Lower lobe of right lung (tissue), 2 donors: ENCODE data around the gene TBATA. TPM values are rescaled to one million over a fixed set of nuclear protein-coding genes. Genes with fewer than 3 reads are reported as not detected.

ENCODE experiments used
- ATAC-seq, 2 donors: fragments of 200-7000 bp; cut with Tn5 transposase; one replicate each; pipeline ENCODE4 v1.9.1; 2020 to 2022; ENCODE audit warnings: mild to moderate bottlenecking in 2 of 2, moderate library complexity in 2 of 2
- DNase-seq: peaks from one replicate; pipeline ENCODE4 v3.0.0-alpha.2; 2020
- H3K27ac ChIP-seq: fragments of 200-600 bp; one replicate; pipeline ENCODE4 v1.8.0; 2022
- H3K27me3 ChIP-seq: fragments of 200-600 bp; one replicate; pipeline ENCODE4 v1.8.0; 2022; ENCODE audit warnings: low read depth
- H3K36me3 ChIP-seq: fragments of 200-600 bp; one replicate; pipeline ENCODE4 v1.8.0; 2022; ENCODE audit warnings: mild to moderate bottlenecking
- H3K4me1 ChIP-seq: fragments of 200-600 bp; one replicate; pipeline ENCODE4 v1.8.0; 2022
- H3K4me3 ChIP-seq: fragments of 200-600 bp; one replicate; pipeline ENCODE4 v1.8.0; 2022; ENCODE audit warnings: mild to moderate bottlenecking
- H3K9me3 ChIP-seq: fragments of 200-600 bp; one replicate; pipeline ENCODE4 v1.8.0; 2022
- intact Hi-C: fragments of 100-400 bp; cut with DNase I; formaldehyde crosslinking; loops from one replicate; pipeline ENCODE4 v1.11.0; 2022
- total RNA-seq: library from RNA; stranded (reverse); fragmentation: NEBNext Ultra II Directional; extraction: Animal tissue kit (Norgen Biotek cat#: 25700); gene quantifications from one replicate; pipeline ENCODE4 v1.2.1, GENCODE V29; 2021
- TF ChIP-seq, protein P1 (sequence below): fragments of 200-600 bp; IDR thresholded peaks from one replicate; pipeline ENCODE4 v1.8.0; 2022; ENCODE audit warnings: antibody characterized with exemption, mild to moderate bottlenecking
- donor health status: DM: no; HTN: yes; CAD: no; lungs with severe emphysema.

TBATA gene
- total RNA-seq, 1 donor from 2014 or later: not detected

DNA sequence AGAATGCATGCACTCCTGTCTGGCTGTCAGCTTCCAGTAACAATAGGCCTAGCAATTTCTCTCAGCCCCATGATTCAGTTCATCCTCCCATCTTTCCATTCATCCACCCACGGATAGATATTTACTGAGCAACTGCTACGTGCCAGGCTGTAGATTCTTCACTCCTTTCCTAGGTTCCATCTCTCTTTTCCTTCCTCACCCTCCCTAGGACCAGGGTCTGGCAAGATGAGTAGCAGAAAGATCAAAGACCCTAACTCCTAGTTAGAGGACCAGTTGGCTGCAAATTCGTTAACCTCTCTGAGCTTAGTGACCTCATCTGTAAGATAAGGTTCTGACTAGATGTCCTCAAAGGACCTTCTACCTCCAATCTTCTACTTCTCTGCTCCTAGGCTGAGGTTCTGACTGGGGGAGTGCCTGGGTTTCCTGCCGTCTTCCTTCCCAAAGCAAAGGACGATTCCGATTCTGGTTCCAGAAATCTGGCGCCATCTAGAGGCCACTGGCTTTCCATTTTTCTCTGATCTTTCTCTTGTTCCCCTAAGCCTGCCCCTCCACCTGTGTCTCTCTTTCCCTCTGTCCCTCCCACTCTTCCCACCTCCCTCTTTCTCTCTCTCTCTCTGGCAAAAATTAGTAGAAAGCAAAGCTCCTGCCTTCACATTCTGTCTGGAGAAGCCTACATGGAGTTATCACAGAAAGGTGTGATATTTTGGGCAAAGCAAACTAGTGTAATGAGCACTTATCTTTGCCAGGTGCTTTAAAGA is 26.2 kb downstream of the TBATA start:
- intact Hi-C loops: loop anchor here (5.0 kb wide), 1 partner anchor 207 kb away; no protein-coding TSS in a partner anchor
- H3K4me3 ChIP-seq: no peak overlapping the region
- peak; percentile 45 to 76 for ATAC-seq
- TF ChIP-seq, protein P1, sequence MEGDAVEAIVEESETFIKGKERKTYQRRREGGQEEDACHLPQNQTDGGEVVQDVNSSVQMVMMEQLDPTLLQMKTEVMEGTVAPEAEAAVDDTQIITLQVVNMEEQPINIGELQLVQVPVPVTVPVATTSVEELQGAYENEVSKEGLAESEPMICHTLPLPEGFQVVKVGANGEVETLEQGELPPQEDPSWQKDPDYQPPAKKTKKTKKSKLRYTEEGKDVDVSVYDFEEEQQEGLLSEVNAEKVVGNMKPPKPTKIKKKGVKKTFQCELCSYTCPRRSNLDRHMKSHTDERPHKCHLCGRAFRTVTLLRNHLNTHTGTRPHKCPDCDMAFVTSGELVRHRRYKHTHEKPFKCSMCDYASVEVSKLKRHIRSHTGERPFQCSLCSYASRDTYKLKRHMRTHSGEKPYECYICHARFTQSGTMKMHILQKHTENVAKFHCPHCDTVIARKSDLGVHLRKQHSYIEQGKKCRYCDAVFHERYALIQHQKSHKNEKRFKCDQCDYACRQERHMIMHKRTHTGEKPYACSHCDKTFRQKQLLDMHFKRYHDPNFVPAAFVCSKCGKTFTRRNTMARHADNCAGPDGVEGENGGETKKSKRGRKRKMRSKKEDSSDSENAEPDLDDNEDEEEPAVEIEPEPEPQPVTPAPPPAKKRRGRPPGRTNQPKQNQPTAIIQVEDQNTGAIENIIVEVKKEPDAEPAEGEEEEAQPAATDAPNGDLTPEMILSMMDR: peak; percentile 77
- no peak overlapping the region for H3K27ac ChIP-seq
- DNase-seq: peak; percentile 46
- H3K27me3 ChIP-seq: no peaks in the 10 kb centered on the region
- H3K36me3 ChIP-seq: no peaks in the 10 kb centered on the region
- H3K9me3 ChIP-seq: no peaks in the 10 kb centered on the region
- peaks cover 5% of the 10 kb centered on the region for H3K4me1 ChIP-seq

DNA sequence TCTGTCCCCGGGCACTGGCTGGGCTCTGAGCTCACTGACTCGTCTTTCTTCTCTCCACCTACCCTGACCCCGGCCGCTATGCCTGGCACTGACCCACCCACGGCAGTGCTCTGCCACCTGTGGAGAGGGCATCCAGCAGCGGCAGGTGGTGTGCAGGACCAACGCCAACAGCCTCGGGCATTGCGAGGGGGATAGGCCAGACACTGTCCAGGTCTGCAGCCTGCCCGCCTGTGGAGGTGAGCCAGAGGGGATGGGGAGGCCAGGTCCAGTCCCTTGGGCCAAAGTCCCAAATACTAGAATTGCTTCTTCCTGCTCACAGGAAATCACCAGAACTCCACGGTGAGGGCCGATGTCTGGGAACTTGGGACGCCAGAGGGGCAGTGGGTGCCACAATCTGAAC is 27.3 kb downstream of the TBATA start:
- ATAC-seq (no peak), DNase-seq (peak; percentile 43)
- Histone ChIP-seq H3K4me3 (no peak overlapping the region), H3K4me1 (peaks cover 5% of the 10 kb centered on the region), H3K36me3 (no peaks in the 10 kb centered on the region), H3K9me3 (no peaks in the 10 kb centered on the region), H3K27ac (no peak overlapping the region), H3K27me3 (no peaks in the 10 kb centered on the region)
- TF ChIP-seq, protein P1: no peak
- intact Hi-C loops: loop anchor here (5.0 kb wide), 1 partner anchor 206 kb away; no protein-coding TSS in a partner anchor

DNA sequence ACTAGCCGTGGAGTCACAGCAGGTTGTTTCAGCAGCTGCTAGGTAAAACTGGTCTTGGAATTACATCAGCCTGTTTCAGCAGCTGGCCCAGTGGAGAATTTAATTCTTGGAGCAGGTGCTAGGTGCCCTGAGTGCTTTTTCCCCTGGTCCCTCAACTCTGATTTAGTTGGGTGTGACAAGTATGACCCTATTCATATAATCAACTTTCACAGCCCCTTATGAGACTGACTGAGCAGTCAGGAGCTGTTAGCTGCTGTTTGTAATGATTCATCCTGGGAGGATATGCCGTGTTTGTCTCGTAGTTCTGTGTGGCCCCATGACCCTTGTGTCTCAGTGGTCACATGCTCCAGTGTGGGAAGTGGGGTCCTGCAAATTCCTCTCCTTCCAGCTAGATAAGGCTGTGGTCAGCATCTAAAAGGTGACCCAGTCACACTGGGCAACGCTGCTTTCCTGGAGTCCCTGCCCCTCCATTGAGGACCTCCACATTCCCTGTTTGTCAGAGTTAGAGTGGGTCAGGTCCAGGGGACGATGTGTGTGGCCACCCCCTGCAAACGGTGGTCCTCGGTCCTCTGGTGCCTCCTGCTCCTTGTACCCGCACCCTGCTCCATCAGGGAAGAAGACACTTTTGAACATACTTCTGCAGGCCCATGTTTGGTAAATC is 28.3 kb downstream of the TBATA start:
- ATAC-seq (no peak), DNase-seq (no peak)
- H3K4me3 ChIP-seq: no peak overlapping the region
- H3K9me3 ChIP-seq: no peaks in the 10 kb centered on the region
- no peaks in the 10 kb centered on the region for H3K27me3 ChIP-seq
- no peaks in the 10 kb centered on the region for H3K36me3 ChIP-seq
- TF ChIP-seq, protein P1: no peak
- H3K27ac ChIP-seq: no peak overlapping the region
- intact Hi-C loops: loop anchor here (5.0 kb wide), 1 partner anchor 205 kb away; no protein-coding TSS in a partner anchor
- H3K4me1 ChIP-seq: peaks cover 5% of the 10 kb centered on the region

DNA sequence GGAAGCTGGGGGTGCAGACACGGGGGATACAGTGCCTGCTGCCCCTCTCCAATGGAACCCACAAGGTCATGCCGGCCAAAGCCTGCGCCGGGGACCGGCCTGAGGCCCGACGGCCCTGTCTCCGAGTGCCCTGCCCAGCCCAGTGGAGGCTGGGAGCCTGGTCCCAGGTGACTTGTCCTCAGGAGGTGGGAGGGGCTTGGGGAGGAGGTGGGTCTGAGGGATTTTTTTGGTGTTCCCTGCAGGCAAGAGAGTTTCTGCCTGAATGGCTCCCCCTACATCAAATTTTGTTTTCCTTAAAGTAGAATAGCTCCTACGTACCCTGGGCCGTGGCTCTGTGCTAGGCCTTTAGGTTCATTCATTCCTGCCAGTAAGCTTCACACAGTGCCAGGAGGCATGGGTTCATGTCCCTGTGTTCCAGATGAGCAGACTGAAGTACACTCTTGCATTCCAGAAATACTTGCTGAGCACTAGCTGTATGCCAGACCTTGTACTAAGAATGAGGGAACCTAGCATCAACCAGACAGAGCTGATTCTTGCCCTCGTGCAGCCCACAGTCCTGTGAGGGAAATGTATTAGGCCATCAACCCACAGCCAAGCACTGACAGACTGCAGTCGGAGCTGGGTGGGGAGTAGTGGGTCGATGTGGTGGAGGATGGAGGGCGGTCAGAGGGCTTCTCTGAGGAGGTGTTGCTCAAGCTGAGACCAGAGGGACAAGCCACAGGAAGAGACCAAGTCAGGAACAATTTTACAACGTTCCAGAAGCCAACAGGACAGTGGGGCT is 31.1 kb downstream of the TBATA start:
- H3K9me3 ChIP-seq: no peaks in the 10 kb centered on the region
- no peaks in the 10 kb centered on the region for H3K36me3 ChIP-seq
- TF ChIP-seq, protein P1: no peak
- no peak overlapping the region for H3K4me3 ChIP-seq
- intact Hi-C loops: no loop called here
- H3K27ac ChIP-seq: no peak overlapping the region
- H3K27me3 ChIP-seq: no peaks in the 10 kb centered on the region
- DNase-seq (no peak), ATAC-seq (peak; percentile 8 to 16)
- H3K4me1 ChIP-seq: peaks cover 5% of the 10 kb centered on the region

DNA sequence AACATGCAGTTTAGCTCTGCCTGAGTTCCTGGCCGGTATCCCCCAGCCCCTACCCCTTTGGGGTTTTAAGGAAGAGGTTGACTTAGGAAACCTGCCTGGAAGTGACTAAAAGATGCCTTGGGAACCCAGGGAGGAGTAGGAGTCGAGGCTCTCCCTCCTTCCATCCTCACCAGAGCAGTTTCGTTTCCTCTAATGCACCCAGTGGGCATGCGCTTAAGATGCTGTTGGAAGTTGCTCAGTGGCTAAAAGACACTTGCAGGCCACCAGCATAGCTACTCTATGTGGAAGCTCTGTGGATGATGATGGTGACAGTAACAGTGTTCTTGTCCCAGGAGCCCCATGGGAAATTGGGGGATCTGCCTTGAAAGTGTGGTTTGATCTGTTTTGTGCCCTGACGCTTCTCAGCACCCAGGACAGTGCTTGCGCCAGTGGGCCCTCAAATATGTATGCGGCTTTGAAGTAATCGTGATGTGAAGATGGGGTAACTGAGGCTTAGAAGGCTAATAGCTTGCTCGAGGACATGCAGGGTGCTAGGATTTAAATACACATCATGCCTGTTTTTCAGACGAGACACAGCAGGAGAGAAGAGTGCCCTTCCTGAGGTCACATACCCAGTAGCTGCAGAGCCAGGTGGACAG is 32.0 kb downstream of the TBATA start:
- TF ChIP-seq, protein P1: no peak
- Histone ChIP-seq H3K36me3 (no peaks in the 10 kb centered on the region), H3K9me3 (no peaks in the 10 kb centered on the region), H3K27ac (no peak overlapping the region), H3K4me3 (no peak overlapping the region), H3K27me3 (no peaks in the 10 kb centered on the region), H3K4me1 (no peaks in the 10 kb centered on the region)
- intact Hi-C loops: no loop called here
- no peak for ATAC-seq
- DNase-seq: no peak
